Measurements from ENCODE around the gene SFMBT2. TPM values are rescaled to one million over a fixed set of nuclear protein-coding genes. Genes with fewer than 3 reads are reported as not detected.
"Not testable (repeated sequence)": the region's sequence is repeated elsewhere in the genome, so short reads cannot be mapped to it uniquely, and the experiment has no call there.

SFMBT2 gene
- total RNA-seq, 1 experiment from 2014 or later: 7.4 TPM

DNA sequence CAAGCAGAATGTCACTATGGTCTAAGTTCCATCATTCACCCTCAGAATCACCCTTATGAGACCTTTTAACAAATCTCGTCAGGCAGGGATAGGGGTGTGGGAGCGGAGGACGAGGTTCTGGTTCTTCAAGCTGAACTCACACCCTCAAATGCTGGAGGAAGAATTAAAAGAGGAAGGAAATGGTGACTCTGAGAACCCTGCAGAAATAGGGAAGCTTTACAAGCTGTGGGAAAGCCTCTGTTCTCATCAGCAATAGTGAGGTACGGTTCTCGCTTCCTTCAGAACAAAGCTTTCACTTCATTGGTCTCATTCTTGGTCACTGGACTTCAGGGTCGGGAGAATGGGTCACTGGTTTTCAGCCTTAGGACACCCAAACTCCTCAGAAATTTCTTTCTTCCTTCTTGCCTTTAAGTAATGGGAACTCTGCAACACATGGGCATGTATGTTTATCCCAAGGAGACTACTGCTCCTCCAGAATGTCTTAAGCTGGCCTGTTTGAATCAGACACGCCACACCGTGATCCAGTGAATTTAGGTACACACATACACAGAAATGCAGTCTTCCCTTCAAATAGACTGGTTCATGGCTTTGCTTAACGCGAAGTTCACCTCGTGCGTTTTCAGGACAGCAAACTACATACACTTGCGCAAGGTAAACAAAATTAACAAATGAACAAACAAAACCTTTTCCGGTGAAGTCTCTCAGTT, 226.0 kb downstream of the SFMBT2 start:
- no TSS peak for BruUV-seq (replicated peaks)
- no peaks in the 10 kb centered on the region for H3K27me3 Mint-ChIP-seq (ENCODE audit: insufficient read depth, unreplicated experiment)
- ChIA-PET POLR2A (no interaction called here), CTCF (interaction anchor here (0.6 to 1.0 kb wide), 2 partner anchors 33 to 40 kb away, joined by 3 to 4 read pairs; no protein-coding TSS in a partner anchor)
- no peak overlapping the region for H3K27ac Mint-ChIP-seq (ENCODE audit: low read depth, unreplicated experiment)
- no peaks in the 10 kb centered on the region for H3K9me3 Mint-ChIP-seq (ENCODE audit: unreplicated experiment)
- TF ChIP-seq CTCF (IDR thresholded peaks at IDR 0.05; ENCODE audit: unreplicated experiment): no peak
- H3K4me1 Mint-ChIP-seq (ENCODE audit: insufficient read depth, unreplicated experiment): no peaks in the 10 kb centered on the region
- intact Hi-C loops (cut with micrococcal nuclease): no loop called here
- H3K4me3 Mint-ChIP-seq (ENCODE audit: unreplicated experiment): no peak overlapping the region
- no peak for DNase-seq (ENCODE audit: unreplicated experiment)
- peaks cover 14% of the 10 kb centered on the region for H3K36me3 Mint-ChIP-seq (ENCODE audit: insufficient read depth, unreplicated experiment)

- H3K27me3 Mint-ChIP-seq (ENCODE audit: insufficient read depth, unreplicated experiment); CTCF ChIA-PET; intact Hi-C loops (cut with micrococcal nuclease); DNase-seq (ENCODE audit: unreplicated experiment); POLR2A ChIA-PET; H3K4me1 Mint-ChIP-seq (ENCODE audit: insufficient read depth, unreplicated experiment); BruUV-seq (replicated peaks); H3K27ac Mint-ChIP-seq (ENCODE audit: low read depth, unreplicated experiment); H3K4me3 Mint-ChIP-seq (ENCODE audit: unreplicated experiment); H3K9me3 Mint-ChIP-seq (ENCODE audit: unreplicated experiment): not testable (repeated sequence)
- peaks cover 14% of the 10 kb centered on the region for H3K36me3 Mint-ChIP-seq (ENCODE audit: insufficient read depth, unreplicated experiment)
These were observed 226.7 kb downstream of the SFMBT2 start for GRCh38 chr10:7184116-7184515.

DNA sequence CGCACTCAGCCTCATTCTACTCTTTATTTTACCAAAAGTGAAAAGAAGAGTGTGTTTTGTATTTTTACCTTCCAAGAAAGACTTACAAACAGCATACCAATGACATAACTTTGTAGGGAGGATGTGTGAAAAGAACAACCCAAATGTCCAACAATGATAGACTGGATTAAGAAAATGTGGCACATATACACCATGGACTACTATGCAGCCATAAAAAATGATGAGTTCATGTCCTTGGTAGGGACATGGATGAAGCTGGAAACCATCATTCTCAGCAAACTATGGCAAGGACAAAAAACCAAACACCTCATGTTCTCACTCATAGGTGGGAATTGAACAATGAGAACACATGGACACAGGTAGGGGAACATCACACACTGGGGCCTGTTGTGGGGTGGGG, 228.5 kb downstream of the SFMBT2 start:
- H3K4me1 Mint-ChIP-seq (ENCODE audit: insufficient read depth, unreplicated experiment); DNase-seq (ENCODE audit: unreplicated experiment); H3K4me3 Mint-ChIP-seq (ENCODE audit: unreplicated experiment); H3K27me3 Mint-ChIP-seq (ENCODE audit: insufficient read depth, unreplicated experiment); H3K9me3 Mint-ChIP-seq (ENCODE audit: unreplicated experiment); H3K27ac Mint-ChIP-seq (ENCODE audit: low read depth, unreplicated experiment); BruUV-seq (replicated peaks); intact Hi-C loops (cut with micrococcal nuclease); CTCF ChIA-PET; POLR2A ChIA-PET: not testable (repeated sequence)
- H3K36me3 Mint-ChIP-seq (ENCODE audit: insufficient read depth, unreplicated experiment): peaks cover 17% of the 10 kb centered on the region

DNA sequence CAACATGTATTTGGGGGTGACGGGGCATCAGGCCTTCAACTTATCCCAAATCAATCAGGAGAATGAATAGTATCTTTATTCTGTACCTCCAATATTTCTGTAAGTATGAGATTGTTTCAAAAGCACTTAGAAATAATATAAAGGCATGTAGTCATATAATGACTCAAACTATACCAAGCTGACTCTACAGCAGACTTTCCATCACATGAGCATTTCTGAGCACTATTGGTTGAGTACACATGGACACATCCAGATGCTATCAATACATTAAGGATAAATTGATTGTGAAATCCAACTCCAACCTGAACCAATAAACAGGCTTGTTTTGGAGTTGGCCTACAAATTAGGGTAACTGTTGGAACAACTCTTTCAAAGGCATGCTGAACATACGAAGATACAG, 229.4 kb downstream of the SFMBT2 start:
- H3K27me3 Mint-ChIP-seq (ENCODE audit: insufficient read depth, unreplicated experiment): no peaks in the 10 kb centered on the region
- no peaks in the 10 kb centered on the region for H3K4me1 Mint-ChIP-seq (ENCODE audit: insufficient read depth, unreplicated experiment)
- H3K27ac Mint-ChIP-seq (ENCODE audit: low read depth, unreplicated experiment): no peak overlapping the region
- H3K9me3 Mint-ChIP-seq (ENCODE audit: unreplicated experiment): no peaks in the 10 kb centered on the region
- H3K36me3 Mint-ChIP-seq (ENCODE audit: insufficient read depth, unreplicated experiment): peaks cover 18% of the 10 kb centered on the region
- no peak for TF ChIP-seq CTCF (IDR thresholded peaks at IDR 0.05; ENCODE audit: unreplicated experiment)
- intact Hi-C loops (cut with micrococcal nuclease): no loop called here
- POLR2A ChIA-PET: no interaction called here
- DNase-seq (ENCODE audit: unreplicated experiment): no peak
- H3K4me3 Mint-ChIP-seq (ENCODE audit: unreplicated experiment): no peak overlapping the region
- CTCF ChIA-PET: no interaction called here
- BruUV-seq (replicated peaks): no TSS peak

DNA sequence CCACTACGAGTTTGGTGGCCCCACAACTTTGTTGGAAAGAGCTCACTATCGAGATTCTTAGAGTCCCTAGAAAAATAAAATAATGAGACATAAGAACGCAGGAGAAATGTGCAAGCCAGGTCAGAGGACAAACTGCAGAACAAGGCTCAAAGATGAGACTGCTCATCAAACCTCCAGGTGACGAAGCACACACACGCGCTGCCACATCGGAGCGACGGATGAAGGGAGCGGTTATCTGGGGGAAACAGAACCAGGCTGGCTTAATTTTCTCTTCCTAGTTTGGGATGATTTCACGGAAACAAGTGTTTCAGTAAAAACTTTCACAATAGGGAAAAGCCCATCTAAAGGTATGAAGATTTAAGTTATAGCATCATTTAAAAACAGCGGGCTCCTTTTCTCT, 231.3 kb downstream of the SFMBT2 start:
- ChIA-PET POLR2A (no interaction called here), CTCF (interaction anchor here (1.2 kb wide), 1 partner anchor 60 kb away, joined by 3 read pairs; no protein-coding TSS in a partner anchor)
- intact Hi-C loops (cut with micrococcal nuclease): no loop called here
- DNase-seq (ENCODE audit: unreplicated experiment): no peak
- no peak for TF ChIP-seq CTCF (IDR thresholded peaks at IDR 0.05; ENCODE audit: unreplicated experiment)
- H3K27me3 Mint-ChIP-seq (ENCODE audit: insufficient read depth, unreplicated experiment): no peaks in the 10 kb centered on the region
- no peak overlapping the region for H3K4me3 Mint-ChIP-seq (ENCODE audit: unreplicated experiment)
- no peaks in the 10 kb centered on the region for H3K4me1 Mint-ChIP-seq (ENCODE audit: insufficient read depth, unreplicated experiment)
- no peak overlapping the region for H3K27ac Mint-ChIP-seq (ENCODE audit: low read depth, unreplicated experiment)
- H3K36me3 Mint-ChIP-seq (ENCODE audit: insufficient read depth, unreplicated experiment): peaks cover 24% of the 10 kb centered on the region
- no TSS peak for BruUV-seq (replicated peaks)
- no peaks in the 10 kb centered on the region for H3K9me3 Mint-ChIP-seq (ENCODE audit: unreplicated experiment)
